PC-9 (cell line): ENCODE data around the gene ALDH3A1.

Source experiments
- EZH2 ChIP-seq: fragments of 200-600 bp; sonication (generic); IDR thresholded peaks from 2 replicates; pipeline ENCODE4 v1.8.0; 2017; ENCODE audit warnings: antibody characterized with exemption, low read depth
- TF ChIP-seq, protein P1 (sequence below): fragments of 200-600 bp; sonication (generic); conservative IDR thresholded peaks from 2 replicates; pipeline ENCODE4 v1.6.1; 2017; ENCODE audit warnings: mixed run types, antibody characterized with exemption, mild to moderate bottlenecking, moderate library complexity

DNA sequence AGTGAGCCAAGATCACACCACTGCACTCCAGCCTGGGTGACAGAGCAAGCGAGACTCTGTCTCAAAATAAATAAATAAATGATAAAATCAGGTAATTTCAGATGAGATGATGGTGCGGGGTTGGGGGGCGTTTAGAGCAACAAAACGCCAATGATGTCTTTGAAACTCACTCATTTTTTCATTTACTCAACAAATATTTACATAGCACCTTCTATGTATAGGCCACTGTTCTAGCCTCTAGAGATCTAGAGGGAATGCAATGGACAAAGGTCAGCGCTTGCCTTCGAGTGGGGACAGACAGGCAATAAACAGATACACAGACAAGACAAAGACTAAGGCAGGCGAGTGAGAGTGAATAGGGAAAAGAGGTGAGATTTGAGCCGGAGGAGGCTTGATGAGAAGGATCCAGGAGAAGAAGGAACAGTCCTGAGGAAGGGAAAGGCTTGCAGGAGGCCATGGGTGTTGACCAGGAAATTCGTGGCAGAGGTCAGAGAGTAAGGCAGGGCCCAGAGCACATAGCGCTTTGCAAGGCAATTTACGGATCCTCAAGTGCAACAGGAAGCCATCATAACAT, 14.1 kb downstream of the ALDH3A1 start:
- TF ChIP-seq, protein P1, sequence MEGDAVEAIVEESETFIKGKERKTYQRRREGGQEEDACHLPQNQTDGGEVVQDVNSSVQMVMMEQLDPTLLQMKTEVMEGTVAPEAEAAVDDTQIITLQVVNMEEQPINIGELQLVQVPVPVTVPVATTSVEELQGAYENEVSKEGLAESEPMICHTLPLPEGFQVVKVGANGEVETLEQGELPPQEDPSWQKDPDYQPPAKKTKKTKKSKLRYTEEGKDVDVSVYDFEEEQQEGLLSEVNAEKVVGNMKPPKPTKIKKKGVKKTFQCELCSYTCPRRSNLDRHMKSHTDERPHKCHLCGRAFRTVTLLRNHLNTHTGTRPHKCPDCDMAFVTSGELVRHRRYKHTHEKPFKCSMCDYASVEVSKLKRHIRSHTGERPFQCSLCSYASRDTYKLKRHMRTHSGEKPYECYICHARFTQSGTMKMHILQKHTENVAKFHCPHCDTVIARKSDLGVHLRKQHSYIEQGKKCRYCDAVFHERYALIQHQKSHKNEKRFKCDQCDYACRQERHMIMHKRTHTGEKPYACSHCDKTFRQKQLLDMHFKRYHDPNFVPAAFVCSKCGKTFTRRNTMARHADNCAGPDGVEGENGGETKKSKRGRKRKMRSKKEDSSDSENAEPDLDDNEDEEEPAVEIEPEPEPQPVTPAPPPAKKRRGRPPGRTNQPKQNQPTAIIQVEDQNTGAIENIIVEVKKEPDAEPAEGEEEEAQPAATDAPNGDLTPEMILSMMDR: no peak
- no peak for TF ChIP-seq EZH2
